ENCODE results near the gene MAN2B2. TPM values are rescaled to one million over a fixed set of nuclear protein-coding genes. Genes with fewer than 3 reads are reported as not detected.
A peak's percentile ranks its signal among the peaks of the same experiment; 100 is the strongest.

MAN2B2 gene
- total RNA-seq, 2 experiments from 2014 or later, result 10.8 to 13.0 TPM

DNA sequence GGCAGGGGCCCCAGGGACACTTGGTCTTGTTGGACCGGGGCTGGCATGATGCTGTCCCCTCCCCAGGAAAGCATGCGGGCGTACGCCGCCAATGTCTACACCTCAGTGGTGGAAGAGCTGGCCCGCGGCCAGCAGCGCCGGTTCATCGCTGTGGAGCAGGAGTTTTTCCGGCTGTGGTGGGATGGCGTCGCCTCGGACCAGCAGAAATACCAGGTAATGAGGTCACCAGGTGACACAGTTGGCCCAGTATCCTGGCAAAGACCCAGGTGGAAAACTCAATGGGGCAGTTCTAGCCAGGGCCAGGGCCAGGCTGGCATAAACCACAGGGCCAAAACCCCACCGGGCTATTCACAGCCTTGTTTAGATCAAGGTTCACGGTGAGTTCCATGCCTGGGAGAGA is 1.5 kb downstream of the MAN2B2 start:
- TF ChIP-seq, protein P1, sequence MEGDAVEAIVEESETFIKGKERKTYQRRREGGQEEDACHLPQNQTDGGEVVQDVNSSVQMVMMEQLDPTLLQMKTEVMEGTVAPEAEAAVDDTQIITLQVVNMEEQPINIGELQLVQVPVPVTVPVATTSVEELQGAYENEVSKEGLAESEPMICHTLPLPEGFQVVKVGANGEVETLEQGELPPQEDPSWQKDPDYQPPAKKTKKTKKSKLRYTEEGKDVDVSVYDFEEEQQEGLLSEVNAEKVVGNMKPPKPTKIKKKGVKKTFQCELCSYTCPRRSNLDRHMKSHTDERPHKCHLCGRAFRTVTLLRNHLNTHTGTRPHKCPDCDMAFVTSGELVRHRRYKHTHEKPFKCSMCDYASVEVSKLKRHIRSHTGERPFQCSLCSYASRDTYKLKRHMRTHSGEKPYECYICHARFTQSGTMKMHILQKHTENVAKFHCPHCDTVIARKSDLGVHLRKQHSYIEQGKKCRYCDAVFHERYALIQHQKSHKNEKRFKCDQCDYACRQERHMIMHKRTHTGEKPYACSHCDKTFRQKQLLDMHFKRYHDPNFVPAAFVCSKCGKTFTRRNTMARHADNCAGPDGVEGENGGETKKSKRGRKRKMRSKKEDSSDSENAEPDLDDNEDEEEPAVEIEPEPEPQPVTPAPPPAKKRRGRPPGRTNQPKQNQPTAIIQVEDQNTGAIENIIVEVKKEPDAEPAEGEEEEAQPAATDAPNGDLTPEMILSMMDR (IDR thresholded peaks at IDR 0.05), result no peak
- no peak overlapping the region for H3K4me3 Mint-ChIP-seq
- peaks cover 4% of the 10 kb centered on the region for H3K4me1 Mint-ChIP-seq (ENCODE audit: low read depth)
- H3K9me3 Mint-ChIP-seq, result no peaks in the 10 kb centered on the region
- no peak for ATAC-seq
- peaks cover 25% of the 10 kb centered on the region for H3K36me3 Mint-ChIP-seq (ENCODE audit: low read depth)
- H3K27ac Mint-ChIP-seq, result no peak overlapping the region
- POLR2A ChIA-PET, result no interaction called here
- no peak for DNase-seq
- CTCF ChIA-PET, result no interaction called here
- intact Hi-C loops (cut with micrococcal nuclease), result no loop called here
- H3K27me3 Mint-ChIP-seq, result no peaks in the 10 kb centered on the region

DNA sequence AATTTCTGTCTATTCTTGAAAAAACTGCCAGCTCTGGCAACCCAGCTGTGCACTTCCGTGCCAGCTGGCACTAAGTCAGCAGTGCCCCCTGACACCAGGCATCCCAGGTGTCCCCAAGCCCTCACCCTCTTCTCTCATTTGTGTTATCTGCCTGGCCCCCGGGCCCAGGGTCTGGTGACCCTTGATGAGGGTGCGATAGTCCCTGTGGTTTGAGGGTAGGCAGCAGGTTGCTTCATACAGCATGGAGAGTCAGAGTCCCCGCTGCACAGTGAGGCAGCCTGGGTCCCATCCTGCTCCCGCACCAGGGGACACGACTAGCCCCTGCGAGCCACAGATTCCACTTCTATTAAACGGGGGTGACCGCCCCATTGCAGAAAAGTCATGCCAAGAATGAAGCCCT is 1.9 kb downstream of the MAN2B2 start:
- ChIA-PET CTCF (no interaction called here), POLR2A (no interaction called here)
- peak overlapping the region; percentile 13 for H3K4me3 Mint-ChIP-seq

DNA sequence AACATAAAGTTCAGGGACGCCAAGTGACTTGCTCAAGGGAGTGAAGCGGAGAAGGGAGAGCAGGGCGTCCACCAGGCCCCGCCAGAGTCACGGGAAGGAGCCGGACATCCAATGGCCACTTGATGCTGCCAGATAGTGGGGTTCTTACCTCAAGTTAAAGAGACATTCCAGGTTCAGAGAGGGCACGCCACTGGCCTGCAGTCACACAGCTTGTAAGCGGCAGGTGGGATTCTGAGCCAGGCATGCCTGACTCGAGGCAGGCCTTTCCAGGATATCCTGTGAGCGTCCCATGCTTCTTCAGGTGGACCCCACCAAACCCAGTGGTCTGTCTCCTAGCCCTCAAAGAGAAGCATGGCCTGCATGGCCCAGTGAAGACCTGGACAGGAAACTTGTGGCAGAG is 2.4 kb downstream of the MAN2B2 start:
- DNase-seq (no peak), ATAC-seq (no peak)
- ChIA-PET CTCF (no interaction called here), POLR2A (no interaction called here)
- H3K27me3 Mint-ChIP-seq, result no peaks in the 10 kb centered on the region
- no peak overlapping the region for H3K27ac Mint-ChIP-seq
- TF ChIP-seq, protein P1 (IDR thresholded peaks at IDR 0.05), result no peak
- peaks cover 30% of the 10 kb centered on the region for H3K36me3 Mint-ChIP-seq (ENCODE audit: low read depth)
- no peak overlapping the region for H3K4me3 Mint-ChIP-seq
- no peaks in the 10 kb centered on the region for H3K9me3 Mint-ChIP-seq
- peaks cover 4% of the 10 kb centered on the region for H3K4me1 Mint-ChIP-seq (ENCODE audit: low read depth)
- intact Hi-C loops (cut with micrococcal nuclease), result no loop called here

More for the DNA sequence above, 1.9 kb downstream of the MAN2B2 start:
- peaks cover 4% of the 10 kb centered on the region for H3K4me1 Mint-ChIP-seq (ENCODE audit: low read depth)
- H3K27ac Mint-ChIP-seq, result no peak overlapping the region
- no peaks in the 10 kb centered on the region for H3K27me3 Mint-ChIP-seq
- intact Hi-C loops (cut with micrococcal nuclease), result no loop called here
- TF ChIP-seq, protein P1 (IDR thresholded peaks at IDR 0.05), result no peak
- H3K9me3 Mint-ChIP-seq, result no peaks in the 10 kb centered on the region
- no peak for ATAC-seq
- no peak for DNase-seq
- peaks cover 27% of the 10 kb centered on the region for H3K36me3 Mint-ChIP-seq (ENCODE audit: low read depth)

DNA sequence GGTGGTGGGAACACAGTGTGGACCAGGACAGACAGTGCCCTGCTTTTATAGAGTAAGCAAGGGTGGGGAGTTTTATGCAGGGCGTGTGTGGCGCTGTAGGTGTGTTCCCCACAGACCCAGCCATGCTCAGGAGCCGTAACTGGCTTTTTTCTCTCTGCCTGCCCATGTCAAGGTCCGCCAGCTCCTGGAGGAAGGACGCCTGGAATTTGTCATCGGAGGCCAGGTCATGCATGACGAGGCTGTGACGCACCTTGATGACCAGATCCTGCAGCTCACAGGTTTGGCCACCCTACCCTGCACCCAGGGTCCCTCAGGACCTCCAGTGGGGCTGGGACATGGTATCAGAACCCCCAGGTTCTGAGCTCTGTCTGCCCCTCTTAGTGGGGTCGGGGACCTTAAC is 3.2 kb downstream of the MAN2B2 start:
- POLR2A ChIA-PET, result no interaction called here
- Mint-ChIP-seq H3K36me3 (ENCODE audit: low read depth) (peaks cover 36% of the 10 kb centered on the region), H3K27me3 (no peaks in the 10 kb centered on the region), H3K9me3 (peaks cover 5% of the 10 kb centered on the region), H3K4me3 (no peak overlapping the region), H3K27ac (no peak overlapping the region), H3K4me1 (ENCODE audit: low read depth) (peaks cover 4% of the 10 kb centered on the region)
- DNase-seq (no peak), ATAC-seq (no peak)
- intact Hi-C loops (cut with micrococcal nuclease), result no loop called here
- CTCF ChIA-PET, result no interaction called here
- TF ChIP-seq, protein P1 (IDR thresholded peaks at IDR 0.05), result no peak

DNA sequence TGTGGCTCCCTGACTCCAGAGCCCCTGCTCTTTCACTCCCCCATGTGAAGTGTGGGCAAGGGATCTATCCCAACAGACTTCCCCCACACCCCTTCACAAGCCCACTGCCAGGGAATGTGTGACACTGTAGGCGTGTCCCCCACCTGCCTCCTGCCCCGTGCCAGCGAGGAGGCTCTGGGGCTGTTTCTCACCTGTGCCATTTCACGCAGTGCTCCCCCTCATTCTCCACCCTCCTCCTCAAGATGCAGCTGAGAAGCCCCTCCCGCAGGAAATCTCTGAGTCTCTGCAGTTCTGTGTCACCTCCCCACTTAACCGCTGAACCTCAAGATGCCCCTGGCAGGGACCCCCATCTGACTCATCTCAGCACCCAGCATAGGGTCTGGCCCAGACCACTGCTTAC is 5.4 kb downstream of the MAN2B2 start:
- H3K4me3 Mint-ChIP-seq, result no peak overlapping the region
- POLR2A ChIA-PET, result no interaction called here
- CTCF ChIA-PET, result no interaction called here

More for the DNA sequence above, 5.4 kb downstream of the MAN2B2 start:
- Mint-ChIP-seq H3K27ac (no peak overlapping the region), H3K9me3 (peaks cover 6% of the 10 kb centered on the region), H3K36me3 (ENCODE audit: low read depth) (peaks cover 53% of the 10 kb centered on the region), H3K4me1 (ENCODE audit: low read depth) (peaks cover 4% of the 10 kb centered on the region), H3K27me3 (no peaks in the 10 kb centered on the region)
- DNase-seq (no peak), ATAC-seq (no peak)
- intact Hi-C loops (cut with micrococcal nuclease), result no loop called here
- TF ChIP-seq, protein P1 (IDR thresholded peaks at IDR 0.05), result no peak

Data from activated CD8-positive, alpha-beta T cell treated with anti-CD3 and anti-CD28 coated beads for 36 hours (primary cell).